ENCODE results near the gene NPTXR.

Gene NPTXR

DNA sequence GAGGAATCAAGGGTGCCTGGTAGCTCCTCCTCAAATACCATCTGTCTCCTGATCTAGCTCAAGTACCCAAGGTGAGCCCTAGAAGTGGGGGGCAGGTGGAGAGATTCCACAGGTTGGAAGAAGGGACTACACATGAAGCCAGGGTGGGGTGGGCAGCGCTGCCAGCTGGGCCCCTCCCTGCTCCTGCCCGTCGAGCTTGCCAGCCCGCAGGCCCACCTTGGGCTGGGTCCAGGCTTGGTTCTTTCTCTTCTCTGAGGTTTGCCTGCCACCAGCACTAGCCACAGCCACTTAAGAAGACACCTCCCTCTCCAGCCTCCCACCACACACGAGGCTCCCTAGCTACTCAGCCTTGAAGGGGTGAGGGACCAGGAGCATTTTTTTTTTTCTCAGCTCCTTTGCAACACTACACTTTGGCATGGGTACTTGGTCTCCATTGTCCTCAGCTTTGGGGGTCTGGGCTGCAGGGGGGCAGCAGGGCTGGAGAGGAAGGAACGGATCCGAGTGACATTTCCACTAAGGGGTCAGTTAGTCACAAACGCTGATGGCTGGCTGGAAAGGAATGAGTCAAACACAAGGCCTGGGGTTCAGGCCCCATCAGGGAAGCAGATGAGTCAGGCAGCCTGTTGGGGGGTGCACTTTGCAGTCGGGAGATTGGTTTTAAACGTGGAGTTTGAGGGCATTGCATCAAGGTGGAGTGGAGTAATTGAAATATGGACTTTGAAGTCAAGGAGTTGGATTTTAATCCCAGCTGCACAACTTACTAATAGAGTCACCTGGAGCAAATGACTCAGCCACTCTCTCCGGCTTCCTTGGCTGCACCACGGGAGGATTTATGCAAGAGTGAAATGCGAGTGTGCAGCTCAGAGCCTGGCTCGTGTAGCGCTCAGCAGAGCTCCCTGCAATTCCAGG, 7.4 kb upstream of the NPTXR start:
- no peak for DNase-seq

DNA sequence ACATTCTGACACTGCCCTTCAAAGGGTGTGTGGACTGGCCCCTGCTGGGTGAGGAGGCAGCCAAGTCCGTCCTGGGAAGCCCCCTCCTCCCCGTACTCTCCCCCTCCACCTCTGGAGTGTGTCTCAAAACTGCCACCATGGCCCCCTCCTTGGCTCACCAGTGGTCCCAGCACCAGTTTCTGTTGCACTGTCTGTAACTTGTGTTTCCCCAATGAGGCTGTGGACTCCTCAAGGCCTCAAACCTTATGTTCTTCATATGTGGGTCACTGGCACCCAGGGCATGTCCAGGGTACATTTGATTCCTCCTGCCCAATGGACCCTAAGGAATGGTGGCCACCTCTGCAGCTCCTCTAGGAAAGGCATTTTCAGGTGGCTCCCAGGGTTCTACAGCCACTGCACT, 6.6 kb upstream of the NPTXR start:
- DNase-seq = no peak

DNA sequence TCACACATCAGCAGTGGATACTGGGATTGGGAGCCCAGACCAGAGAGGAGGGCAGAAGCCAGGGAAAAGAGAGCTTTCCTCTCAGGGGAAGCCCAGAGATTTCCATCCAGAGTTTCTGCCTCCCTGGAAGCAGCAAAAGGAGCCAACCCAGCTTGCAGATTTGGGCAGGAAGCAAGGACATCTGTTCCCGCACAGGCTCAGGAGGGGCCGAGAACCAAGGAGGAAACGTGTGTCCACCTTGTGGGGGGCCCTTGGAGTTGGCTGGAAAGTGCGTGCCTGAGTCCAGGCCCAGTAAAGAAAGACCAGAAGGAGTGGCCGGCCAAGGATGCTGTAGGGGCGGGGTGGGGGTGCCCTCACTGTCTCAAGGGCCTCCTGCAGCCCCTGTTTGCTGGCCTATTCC, 6.0 kb upstream of the NPTXR start:
- no peak for DNase-seq

DNA sequence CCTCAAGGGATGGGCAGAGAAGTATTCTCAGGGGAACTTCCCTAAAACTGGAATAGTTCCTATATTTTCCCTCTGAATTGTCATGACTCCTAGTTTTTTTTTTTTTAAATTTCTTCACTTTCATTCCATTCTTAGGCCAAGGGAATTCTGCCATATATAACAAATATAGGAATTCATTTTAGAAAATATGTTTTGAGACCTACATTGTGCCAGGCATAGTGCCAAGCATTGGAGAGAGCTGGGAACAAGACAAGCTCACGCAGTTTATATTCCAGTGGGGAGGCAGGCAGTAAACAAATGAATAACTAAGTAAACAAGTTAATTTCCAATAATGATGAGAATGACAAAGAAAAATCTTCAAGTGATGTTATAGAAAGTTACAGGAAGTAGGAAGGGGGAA, 2.6 kb upstream of the NPTXR start:
- no peak for DNase-seq

DNA sequence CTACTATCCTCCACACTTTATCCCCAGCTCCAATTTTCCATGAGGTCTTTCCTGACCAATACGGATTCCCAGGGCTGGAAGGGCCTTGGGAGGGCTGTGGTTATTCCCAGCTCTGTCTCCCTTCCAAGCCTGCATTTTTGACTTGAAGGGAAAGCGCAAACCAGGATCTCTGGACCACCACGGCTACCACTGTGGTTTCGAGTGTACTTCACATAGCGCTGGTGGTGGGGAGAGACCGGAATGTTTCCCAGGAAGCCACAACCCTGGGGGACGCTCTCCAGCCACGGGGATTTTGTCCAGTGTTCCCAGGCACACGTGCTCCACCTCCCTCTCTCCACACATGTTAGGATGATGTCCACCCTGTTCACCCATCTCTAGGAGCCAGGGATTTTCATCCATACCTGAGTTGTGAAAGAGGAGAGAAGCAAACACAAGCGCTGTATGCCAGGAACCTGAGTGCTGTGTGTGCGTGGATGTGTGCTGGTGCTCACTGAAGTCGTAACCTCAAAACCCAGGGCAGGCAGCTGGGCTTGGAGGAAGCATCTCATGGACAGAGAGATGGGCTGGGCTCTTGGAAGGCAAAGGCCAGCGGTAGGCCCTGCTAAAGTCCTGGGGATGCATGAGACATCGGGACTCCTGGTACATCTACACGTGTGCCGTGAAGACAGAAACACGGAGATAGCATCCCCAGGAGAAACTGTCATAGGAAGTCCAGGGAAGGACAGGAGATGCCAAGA, 1.3 kb upstream of the NPTXR start:
- DNase-seq = no peak

DNA sequence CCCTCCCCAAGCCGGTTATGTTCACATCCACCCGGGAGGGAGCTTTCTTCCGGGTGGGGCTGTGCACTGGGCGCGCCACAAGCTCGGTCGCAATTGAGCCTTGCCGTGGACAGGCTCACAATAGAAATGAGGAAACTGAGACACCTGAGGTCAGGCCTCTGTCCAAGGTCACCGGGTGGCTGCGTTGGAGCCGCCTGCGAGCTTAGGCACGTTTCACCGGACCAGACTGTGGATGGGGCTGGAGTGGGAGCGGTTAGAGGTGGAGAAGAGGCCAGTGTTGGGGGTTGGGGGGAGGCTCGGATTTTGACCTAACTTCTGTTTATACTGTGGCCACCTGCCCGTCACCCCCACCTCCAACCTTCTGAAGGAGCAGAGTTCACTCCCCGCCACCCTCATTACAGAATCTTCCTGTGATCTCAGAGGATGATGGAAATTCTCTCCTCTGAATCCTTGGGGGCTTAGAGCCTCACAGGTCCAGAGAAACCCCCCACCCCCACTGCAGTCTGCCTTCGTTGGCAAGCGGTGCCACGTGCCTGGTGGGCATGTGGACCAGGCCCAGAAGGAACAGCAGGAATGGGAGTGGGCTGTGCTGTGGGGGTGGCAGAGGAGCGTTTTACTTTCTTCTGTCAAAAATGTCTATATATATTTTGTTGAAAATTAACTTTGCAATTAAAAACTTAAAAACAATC, 631 bp upstream of the NPTXR start:
- no peak for DNase-seq

DNA sequence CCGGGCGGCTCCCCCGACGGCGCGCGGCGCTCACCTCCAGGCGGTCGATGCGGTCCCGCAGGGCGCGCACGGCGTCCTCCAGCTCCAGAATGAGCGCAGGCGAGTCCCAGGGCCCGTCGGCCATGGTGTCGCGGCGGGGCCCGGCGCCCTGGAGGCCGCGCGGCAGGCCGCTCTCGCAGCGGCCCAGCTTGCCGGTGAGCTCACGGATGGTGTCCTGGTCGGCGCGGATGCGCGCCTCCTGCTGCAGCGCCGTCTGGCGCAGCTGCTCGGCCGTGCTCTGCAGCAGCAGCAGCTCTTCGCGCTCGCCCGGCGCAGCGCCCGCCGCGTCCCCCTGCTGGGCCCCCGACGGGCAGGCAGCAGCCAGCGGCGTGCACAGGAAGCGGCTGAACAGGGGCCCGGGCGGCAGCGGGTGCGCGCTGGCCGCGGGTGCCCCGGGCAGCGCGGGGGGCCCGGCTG, 599 bp downstream of the NPTXR start:
- DNase-seq = peak; percentile 52

DNA sequence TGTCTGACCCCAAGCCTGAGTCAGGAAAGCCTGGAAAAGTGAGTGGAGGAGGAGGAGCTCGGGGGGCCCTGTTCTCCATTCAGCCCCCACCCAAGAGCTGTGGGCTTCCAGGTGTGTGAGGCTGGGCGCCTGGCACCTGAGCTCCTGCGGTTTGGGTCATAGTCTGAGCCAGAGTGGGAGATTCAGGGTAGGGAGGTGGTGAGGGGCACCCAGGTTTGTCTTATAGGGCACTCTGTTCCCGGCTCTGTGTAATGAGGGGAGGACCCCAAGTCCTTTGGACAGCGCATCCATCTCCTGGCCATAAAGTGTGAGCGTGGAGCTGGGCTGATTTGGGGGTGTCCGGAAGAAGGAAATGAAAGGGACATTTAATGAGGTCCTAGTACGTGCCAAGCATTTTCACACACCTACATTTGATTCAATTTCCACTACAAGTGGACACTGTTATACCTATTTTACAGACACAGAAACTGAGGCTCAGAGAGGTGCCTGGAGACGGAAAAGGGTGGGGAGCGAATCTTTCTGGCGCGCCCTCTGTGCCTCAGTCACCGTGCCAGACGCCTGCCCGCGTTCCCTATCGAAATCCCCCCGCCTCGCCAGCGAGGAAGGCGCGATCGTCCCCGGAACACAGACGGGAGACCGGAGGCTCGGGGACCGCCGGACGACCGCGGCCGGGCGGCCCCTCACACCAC, 1.2 kb downstream of the NPTXR start:
- DNase-seq = no peak

DNA sequence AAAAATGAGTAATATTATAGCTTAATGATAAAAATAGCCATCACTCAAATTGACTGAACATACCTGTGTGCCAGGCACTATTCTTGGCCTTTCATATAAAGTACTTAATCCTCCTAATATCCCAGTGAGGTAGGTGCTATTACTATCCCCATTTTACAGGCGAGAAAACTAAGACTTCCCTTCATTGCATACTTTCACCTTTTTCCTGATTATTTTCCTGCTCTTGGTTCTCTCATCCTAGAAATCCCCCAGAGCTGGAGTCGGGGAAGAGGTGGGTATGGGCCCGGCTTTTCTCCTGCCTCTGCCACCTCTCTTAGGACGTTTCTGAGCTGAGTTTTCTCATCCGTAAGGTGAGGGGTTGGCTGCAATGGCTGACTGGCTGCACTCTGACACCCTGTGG, 2.2 kb downstream of the NPTXR start:
- no peak for DNase-seq

DNA sequence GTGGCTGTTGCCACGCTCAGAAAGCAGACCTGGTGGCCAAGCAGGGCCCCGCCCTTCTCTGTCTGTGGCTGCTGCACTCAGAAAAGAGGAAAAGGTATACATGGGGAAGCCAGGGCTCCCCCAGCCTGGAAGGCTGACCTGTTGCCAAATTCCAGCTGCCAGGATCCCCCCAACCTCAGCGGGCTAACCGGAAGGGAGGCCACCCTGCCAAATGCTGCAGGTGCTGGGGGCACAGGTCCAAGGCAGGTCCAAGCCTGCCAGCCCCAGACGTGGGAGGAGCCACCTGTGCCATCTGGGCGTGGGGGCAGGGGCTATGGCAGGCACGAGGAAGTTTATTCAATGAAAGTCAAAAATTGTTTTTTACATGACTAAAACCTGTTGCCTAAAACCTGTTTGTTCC, 2.6 kb downstream of the NPTXR start:
- no peak for DNase-seq

DNA sequence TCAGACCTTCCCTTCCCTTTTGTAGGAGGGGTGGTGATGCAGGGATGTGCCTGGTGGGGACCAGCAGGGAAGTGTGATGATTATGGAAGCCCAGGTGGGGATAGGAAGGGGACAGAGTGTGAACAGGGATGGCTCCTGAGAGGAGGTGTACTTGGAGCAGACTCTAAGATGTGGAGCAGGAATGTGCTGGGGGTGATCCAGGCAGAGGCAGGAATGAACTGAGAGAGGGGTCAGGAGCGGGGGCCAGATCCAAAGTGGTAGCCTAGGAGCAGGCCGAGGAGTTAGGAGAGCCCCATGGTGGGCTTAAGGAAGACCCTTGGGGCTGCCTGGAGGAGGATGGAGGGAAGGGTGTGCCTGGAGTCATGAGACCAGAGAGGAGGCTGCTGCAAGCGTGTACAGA, 3.7 kb downstream of the NPTXR start:
- DNase-seq = no peak

DNA sequence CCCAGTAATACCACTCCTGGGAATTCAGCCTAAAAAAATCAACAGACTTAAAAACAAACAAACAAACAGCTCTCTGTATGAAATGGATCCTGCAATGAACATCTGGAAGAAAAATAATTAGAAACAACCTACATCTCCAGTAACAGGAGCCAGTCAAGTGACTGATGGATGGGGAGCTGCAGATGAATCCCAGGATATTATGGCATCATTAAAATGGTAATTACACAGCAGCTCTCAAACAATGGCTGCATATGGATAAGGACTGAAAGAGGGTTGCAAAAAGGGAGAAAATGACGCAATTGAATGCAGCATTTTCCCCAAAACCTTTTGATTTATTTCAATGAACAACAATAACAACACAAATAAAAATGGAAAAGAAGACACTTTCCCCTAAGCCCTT, 4.1 kb downstream of the NPTXR start:
- no peak for DNase-seq

DNA sequence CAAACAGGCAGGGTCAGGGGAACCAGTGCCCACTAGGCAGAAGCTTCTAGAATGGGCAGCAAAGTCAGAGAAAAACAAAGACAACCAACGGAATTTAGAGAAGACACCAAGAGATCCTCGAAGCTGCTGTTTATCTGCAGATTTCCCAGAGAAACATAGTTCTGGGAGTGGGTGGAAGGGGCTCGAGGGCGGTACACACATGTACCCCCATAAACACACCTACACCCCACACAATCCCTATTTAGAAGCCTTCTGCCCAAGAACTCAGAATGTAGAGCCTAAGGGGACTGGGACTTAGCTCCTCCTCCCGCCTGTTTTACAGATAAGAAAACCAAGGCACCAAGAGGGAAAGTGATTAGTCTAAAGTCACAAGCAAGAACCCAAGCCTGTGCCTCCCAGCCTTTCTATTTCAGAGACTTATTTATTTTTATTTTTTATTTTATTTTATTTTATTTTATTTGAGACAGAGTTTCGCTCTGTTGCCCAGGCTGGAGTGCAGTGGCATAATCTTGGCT, 6.4 kb downstream of the NPTXR start:
- no peak for DNase-seq

DNA sequence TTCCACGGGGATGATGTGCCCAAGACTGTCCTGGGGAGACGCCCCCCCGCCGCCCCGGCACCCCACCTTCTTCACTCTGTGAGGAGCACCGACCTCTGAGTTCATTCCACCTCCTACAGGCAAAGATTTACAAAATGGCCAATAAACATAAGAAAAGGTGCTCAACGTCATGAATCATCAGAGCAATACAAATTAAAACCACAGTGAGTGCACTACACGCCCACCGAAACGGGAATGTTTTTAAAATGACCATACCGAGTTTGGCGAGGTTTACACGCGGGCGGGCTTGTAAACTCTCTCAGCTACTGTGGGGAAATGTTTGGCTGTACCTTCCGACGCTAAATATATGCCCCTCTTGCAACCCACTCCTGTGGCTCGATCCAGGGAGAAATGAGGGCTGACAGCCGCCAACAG, 7.9 kb downstream of the NPTXR start:
- DNase-seq = no peak

DNA sequence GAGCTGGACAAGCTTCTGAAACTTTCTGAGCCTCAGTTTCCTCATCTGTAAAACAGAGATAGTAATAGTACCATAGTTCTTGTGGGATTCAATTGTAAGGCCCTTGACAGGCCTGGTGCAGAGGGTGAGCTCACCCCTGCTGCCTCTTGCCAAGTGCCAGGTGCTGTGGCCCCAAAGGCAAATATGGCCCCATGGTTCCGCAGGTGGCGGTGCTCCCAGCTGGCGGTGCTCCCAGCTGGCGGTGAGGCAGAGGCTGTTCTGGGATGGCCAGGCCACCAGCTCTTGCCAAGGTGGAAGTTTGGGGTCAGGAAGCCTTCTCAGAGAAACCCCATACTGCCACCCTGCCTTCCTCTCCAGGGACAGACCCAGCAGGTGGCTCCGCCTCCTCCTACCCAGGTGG, 8.8 kb downstream of the NPTXR start:
- DNase-seq = no peak

DNA sequence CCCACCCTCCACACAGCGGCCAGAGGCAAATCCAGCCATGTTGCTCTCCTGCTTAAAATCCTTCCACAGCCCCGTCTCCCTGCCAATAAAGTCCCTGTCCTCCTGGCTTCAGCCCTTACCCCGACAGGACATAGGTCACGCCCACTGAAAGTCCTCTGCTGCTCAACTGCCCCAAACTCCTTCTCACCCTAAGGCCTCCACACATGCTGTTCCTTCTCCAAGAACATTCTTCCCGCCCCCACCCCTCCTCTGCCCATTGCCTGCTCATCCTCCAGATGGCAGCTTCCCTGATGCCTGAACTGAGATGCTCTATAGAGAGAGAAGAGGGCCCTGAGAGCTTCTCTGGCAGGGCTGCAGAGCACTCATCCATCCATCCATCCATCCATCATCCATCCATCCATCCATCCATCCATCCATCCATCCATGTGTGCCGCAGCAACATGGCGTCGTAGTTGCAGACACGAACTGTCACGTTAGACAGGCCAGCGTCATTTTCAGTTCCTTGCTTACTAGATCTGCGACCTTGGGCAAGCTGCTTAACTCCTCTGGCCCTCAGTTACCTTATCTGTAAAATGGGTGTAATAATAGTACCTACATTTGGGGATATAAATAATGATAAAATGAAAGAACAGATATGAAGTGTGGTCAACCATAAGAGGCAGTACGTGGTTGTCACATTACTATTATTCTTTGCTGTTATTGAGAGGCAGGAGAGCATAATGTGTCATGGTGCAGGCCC, 9.4 kb downstream of the NPTXR start:
- no peak for DNase-seq

DNA sequence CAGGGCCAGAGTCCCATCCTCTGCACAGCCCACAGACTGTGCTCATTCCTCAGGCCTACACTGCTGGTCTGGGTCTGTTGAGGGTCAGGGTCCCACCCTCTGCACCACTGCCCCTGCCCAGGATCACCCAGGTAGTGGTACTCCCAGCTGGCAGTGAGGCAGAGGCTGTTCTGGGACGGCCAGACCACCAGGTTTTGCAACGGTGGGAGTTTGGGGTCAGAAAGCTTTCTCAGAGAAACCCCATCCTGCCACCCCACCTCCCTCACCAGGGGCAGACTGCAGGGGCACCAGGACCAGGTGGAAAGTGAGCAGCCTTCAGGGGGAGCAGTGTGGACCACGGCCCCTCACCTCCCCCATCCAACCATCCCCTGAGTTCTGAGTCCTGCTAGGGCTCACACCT, 10.8 kb downstream of the NPTXR start:
- DNase-seq = no peak

DNA sequence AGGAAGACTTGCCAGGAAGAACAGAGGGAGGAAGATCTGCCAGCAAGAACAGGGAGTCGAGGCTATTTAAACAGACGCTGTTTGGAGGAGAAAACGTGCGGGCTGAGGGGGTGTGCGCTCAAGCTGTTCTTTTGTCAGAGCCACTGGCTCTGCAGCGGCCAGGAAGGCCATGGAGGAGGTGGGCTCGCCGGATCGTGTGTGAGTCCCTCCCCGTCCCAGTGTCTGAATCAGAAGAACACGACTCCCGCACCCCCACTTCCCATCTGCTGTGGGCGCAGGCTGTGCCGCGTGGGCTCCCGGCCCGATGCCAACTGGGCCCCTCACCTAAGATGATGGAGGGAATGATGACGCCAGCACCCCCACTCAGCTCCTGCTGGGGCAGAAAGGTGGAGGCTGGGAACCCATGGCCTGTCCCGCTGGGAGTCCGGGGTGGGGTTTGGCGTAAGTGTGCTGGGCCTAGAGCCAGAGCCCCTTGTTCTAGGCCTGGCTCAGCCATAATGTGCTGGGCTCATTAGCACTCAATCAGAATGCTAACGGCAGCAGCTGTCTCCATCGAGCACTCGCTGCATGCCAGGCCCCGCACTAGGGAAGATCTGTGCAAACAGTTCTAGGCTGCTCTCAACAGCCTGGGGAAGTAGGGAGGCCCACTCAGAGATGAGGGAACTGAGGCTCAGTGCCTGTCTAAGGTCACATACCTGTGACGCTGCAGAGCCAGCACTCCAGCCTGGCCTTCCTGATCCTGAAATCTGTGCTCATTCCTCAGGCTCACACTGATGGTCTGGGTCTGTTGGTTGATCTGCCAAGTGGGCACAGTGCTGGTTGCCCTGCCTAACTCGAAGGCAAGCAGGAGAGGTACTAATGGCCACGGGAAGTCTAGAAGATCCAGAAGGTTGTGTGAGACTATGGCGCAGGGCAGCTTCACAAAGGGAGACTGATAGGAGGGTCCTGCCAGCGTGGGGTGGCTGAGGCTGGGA, 11.5 kb downstream of the NPTXR start:
- DNase-seq = no peak

DNA sequence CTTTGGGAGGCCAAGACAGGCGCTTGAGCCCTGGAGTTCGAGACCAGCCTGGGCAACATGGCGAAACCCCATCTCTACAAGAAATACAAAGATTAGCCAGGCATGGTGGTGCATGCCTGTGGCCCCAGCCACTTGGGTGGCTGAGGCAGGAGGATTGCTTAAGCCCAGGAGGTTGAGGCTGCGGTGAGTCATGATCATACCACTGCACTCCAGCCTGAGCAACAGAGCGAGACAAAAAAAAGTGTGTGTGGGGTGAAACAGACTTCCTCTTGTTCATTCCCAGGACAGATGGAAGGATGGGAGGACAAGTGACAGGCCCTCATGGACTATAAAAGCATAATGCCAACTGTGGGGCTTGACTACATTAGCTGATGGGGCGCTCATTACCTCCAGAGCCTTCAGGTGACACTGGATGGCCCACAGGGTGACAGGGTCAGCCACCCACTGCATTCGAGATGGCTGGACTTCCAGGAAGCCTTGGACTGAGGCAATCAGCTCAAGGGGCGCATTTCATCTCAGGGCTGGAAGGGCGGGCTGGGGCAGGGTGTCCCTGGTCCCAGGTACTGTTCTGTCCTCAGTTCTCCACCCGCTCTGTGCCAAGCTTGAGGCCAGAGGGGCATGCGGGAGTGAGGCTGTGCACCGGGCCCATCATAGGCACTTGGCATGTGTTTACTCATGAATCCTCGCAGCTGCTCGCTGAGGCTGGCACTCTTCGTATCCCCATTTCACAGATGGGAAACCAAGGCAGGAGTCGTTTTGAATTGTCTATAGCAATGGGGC, 12.5 kb downstream of the NPTXR start:
- DNase-seq = peak; percentile 4

DNA sequence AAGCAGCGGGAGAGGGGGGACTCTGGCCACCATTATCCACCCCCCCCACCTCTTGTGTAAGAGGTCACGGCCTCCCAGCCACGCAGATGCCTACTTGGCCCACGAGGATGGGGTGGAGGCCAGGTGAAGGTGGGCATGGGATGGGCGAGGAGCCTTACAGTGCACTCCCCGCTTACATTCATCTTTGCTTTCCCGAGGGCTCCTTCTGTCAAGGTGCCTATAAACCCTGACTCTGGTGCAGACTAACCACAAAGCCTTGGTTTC, 13.1 kb downstream of the NPTXR start:
- DNase-seq = no peak

Measured in CD4-positive, alpha-beta T cell treated with Interferon gamma for 1 hour (primary cell).